NCI-H2227 (cell line): Measurements from ENCODE around the gene ASTN2.

Source experiments
- DNase-seq: peaks from one replicate; lab custom pipeline; 2025; ENCODE audit not compliant: unreplicated experiment; lab: John Stamatoyannopoulos, UW

Gene ASTN2

DNA sequence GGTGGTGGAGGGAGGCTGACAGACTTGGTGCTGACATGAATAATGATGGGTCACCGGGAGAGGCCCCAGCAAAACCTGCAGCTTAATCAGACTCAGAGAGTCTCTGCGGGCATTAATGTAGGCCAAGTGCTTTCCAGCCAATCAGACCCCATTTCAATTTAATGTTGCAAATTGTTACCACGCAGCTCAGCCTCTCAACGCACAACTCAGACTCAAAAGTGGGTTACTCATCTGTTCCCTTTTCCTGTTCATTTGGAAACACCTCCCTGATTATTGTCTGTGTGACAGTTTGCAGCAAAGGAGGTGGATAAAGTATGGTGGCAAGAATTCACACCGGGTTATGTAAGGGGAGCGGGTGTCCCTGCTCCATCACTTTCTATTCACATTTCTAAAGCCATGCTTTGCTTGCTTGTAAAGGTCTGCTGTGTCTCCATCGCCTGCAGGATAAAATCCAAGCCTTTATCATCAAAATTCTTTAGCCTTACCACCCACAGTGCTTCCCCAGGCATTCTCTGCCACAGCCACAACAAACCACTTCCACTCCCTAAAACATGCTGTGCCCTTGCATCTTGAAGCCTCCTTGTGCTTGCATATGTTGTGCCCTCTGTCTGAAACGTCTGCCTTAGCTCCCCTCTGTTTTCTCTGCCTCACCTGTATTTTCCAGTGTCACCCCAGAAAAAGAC lies 156.5 kb downstream of the ASTN2 start:
- peak; percentile 48 for DNase-seq

DNA sequence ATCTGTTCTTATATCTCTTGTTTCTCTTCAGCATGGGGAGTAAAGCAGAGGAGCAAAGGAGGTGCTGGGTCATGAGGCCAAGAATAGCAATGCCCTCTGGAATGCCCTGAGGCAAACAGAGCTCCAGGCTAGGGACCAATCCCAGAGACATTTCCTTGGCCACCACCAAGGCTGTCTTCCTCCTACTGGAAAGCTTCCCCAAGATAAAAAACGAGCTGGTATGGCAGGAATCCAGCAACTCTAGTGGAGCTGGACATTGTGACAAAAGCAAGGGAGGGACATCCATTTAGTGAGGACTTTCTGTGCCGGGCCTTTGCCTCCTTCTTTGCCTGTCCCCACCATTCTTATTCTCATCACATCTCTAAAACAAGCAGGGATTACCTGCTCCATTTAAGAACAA lies 161.6 kb downstream of the ASTN2 start:
- DNase-seq, result no peak

DNA sequence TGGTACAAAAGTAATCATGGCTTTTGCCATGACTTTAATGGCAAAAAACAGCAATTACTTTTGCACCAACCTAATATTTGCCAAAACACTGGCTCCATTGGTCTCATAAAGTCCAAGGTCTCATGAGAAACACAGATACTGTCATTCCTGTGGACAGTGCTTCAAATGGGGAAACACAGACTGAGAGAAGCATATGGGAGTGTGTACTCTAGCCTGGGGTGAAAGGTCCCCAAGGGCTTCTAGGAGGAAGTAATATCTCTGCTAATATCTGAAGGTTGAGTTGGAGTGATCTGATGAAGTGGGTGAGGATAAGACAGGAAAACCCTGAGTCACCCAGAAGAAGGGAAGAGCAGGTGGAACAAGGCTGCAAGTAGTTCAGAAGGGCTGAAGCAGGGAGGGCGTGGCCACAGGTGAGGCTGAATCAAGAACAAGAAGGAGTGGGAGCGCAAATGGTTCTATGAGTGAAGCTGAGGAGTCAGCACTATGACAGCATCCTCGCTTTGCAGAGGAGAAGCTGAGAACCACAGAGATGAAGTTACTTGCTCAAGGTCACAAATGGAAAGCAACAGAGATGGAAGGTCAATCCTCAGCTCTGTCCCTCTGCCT lies 164.1 kb downstream of the ASTN2 start:
- no peak for DNase-seq

DNA sequence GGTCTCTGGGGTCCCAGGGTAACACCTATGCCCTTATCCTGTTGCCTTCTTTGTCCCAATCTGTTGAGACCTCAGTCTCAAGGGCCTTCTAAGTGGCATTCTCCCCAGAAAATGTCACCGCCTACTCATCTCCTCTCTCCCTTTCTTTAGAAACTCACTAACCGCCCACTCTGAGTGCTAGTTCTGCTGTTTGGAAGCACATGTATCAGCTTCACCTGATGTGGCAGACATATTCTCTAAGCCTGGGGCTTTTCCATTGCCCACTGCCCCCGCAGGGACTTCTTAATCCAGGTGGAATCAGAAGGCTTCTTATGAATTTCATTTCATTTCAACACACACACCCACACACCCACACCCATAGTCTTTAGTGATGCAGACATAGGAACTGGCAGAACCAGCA lies 165.1 kb downstream of the ASTN2 start:
- DNase-seq, result no peak

DNA sequence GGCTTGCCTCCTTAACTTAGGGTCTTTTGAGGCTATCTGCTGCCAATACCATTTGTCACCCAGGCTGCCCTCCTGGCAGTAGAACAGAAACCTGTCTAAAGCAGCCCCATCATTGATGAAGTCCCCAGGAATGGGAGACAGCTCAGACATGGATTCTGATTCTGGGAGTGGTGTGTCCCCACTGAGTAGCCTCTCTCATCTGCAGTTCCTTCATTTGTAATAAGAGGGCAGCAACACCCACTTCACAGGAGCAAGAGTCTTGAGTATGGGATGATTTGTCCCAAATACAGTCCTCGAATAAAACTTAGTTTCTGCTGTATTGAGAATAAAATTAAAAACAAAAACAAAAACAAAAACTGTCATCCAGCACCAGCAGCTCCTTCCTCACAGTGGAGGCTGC lies 167.6 kb downstream of the ASTN2 start:
- DNase-seq, result peak; percentile 23

DNA sequence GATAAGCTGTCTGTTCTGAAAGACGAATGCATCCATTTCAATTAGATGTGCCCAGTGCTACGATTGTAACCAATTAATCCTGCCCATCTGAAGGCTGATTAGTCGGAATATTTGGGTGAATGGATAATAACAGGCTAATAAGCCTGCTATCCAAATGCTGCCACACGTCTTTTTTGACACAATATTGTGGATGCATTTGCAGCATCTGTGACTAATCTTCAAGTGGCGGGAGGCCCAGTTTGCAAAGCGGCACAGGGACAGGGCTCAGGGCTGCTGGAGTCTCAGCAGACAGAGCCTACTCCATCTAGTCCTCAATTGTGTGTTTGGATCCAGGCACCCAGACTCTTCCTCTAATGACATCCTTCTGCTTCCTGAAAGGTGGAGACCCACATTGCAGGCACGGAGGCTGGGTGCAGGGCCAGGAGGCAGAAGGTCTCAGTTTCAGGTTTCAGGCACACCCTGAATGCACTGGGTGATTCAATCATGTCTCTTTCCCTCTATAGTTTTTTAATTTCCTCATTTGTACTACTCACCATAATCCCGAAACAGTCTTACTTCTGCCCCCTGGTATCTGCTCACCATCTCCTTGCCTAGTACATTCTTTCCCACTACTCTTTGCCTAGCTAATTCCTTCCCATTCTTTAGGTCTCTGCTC lies 169.6 kb downstream of the ASTN2 start:
- no peak for DNase-seq

DNA sequence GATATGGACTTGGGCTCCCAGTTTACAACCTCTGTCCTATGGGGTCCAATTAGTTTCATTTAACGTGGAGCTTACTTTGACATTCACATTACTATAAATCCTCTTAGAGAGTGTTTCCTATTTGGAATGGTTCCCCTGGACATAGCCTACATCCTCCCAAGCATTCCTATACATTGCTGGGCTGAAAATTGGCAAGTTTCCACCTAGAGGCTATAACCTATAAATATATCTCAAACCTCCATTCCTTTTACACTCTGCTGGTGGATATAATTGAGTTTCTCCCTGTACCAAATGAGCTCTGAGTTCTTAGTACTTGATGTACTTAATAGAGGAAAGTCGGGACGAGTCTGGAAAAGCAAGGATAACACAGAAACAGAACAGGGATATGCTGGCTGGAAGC lies 172.8 kb downstream of the ASTN2 start:
- DNase-seq, result no peak

DNA sequence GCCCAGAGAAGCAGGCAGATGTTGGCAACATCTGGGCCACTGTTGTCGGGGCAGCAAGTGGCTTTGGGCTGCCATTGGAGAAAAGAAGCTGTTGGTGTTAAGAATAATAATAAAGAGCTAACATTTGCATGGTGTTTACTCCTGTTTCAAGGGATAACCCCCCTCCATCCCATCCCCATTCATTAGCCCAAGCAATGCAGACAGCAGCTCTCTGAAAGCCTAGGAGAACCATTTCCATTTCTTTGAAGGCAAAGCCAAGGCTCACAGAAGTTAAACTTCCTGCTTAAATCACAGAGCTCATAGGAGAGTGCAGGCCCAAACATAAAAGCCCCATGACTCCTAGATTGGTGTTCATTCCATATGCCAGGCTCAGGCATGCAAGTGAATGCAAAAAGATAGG lies 175.4 kb downstream of the ASTN2 start:
- no peak for DNase-seq

DNA sequence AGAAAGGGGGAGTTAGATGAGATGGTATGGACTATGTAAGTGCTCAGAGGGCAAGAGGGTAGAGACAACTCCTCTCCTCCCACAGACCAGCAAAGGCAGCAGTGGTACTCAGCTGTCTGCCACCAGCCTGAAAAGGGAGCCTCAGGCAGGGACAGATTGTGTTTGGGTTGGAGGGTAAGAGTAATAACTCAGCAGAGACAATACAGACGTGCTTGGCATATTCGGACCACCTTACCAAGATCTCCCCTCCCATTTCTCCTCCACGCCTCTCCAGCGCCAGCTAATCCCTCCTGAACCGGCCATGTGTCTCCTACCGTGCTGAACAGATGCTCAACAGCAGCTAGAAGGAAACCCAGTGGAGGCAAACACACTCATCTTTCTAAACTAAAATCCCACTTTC lies 180.8 kb downstream of the ASTN2 start:
- peak; percentile 3 for DNase-seq

DNA sequence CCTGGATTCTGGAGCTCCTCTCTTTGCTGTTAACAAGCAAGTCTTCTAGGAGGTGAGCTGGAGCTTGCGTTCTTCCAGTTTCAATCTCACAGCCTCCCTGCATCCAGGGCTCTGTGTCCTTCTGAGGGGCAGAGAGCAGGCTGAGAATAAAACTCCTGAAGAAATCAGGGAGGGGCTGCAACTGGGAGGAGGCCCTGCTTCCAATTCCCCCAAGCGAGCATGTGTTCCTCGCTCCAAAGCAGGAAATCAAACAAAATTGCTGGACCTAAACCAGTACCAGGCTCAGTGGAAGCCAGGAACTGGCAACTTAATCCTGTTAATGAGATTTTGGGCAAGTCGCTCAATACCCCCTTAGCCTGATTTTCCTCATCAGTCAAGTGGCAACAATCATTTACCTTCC lies 181.8 kb downstream of the ASTN2 start:
- DNase-seq, result no peak

DNA sequence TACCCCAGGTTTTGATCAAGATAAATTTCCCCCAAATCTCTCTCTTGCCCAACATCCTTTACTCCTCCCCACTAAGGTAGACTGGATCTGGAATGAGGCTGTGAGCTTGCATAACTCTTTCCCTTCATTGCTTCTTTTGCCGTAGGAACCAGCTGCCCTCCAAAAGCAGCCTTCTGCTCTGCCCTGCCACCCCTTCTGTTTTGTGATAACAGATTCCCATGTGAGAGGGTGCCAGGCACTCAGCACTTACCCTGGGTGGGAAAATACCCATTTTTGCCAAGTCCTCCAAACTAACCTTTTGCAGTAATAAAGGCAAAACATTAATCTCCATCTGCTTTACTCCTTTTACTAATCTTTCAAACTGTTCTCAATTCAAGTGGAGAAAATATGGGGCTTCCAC lies 182.6 kb downstream of the ASTN2 start:
- no peak for DNase-seq

DNA sequence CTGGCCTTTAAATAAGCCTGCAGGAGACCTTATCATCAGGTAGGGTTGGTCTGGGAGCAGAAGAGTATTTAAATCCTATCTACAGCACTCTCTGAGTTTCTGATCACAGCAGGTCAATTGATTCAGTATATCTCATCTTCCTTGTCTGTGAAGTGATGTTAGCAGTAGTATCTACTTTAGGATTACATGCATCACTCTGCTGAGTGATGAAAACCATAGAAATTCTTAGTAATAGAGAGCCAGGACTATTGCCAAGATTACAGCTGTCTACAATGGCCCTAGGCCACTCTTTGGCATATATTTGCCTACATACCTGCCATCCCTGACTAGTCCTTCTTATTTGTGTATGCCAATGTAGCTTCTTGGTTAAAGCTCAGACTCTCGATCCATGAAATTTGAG lies 183.8 kb downstream of the ASTN2 start:
- DNase-seq, result no peak

DNA sequence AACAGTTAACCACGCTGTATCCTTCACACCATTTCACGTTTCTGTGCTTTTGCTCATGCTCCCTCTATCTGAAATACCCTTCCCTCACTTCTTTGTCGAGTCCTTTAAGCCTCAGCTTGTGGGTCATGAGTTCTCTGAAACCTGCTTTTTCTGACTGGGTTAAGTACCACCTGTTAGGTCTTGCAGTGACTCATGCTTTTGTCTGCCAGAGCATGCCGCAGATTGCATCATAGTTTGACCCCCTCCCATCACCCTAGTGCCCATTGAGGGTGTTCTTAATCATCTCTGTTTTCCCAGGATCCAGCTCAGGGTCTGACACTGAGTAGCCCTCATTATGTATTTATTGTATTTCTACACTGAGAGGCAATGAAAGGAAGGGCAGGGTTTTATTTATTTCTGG lies 190.2 kb downstream of the ASTN2 start:
- peak; percentile 50 for DNase-seq

DNA sequence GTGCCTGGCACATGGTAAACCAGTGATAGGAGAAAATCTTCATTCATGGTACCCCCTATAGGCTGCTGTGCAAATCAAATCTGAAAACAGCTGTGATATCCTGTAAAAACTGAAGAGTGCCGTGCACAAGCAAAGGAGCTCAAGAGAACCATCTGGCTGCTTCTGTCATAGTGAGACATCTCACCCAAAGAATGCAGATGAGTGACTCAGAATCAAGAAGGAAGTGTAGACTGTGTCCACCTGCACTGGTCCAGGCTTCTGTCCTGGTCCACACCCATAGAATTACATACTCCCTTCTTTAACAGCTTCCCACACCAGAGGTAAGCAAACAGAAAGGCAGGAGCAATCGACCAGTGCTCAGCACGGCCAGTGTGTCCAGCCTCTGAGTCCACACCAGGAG lies 195.9 kb downstream of the ASTN2 start:
- DNase-seq, result no peak

DNA sequence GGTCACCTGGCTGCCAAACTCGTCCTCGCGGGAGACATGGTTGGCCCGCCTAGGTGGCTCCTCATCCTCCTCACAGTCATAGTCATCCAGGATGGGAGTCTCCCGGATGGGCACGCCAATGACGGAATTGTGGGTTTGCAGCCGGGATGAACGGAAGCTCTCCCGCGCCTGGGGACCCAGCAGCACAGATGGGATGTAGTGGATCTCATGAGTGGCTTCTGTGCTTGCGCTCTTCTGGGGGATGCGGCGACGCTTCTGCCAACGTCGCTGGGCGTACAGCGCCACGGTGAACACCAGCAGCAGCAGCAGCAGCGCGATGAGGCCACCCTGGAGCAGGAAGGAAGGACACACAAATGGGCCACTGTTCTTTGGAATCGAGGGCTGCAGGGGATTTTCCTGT lies 200.4 kb downstream of the ASTN2 start:
- no peak for DNase-seq

DNA sequence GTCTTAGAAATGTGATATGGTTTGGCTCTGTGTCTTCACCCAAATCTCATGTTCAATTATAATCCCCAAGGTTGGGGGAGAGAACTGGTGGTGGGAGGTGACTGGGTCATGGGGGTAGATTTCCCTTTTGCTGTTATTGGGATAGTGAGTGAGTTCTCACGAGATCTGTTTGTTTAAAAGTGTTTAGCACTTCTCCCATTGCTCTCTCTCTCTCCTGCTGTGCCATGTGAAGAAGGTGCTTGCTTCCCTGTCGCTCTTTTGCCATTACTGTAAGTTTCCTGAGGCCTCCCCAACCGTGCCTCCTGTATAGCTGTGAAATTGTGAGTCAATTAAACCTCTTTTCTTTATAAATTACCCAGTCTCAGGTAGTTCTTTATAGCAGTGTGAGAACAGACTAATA lies 203.6 kb downstream of the ASTN2 start:
- DNase-seq, result no peak

DNA sequence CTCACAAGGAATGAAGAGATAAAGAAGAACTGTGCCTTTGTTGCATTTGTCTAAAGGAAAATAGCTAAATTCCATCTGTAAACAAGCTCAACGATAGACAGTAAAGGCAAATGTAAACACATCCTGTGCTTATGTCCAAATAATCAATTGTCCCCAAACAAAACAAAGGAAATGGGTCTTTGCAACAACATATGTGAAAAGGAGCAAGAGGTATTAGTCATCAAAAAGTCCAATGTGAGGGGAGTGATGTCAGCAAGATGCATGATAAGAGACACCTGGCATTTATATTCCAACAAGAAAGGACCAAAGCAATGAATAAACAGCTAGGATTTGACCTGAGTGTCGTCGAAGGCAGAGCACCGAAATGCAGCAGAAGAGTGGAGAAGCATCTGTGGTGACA lies 209.1 kb downstream of the ASTN2 start:
- DNase-seq, result no peak

DNA sequence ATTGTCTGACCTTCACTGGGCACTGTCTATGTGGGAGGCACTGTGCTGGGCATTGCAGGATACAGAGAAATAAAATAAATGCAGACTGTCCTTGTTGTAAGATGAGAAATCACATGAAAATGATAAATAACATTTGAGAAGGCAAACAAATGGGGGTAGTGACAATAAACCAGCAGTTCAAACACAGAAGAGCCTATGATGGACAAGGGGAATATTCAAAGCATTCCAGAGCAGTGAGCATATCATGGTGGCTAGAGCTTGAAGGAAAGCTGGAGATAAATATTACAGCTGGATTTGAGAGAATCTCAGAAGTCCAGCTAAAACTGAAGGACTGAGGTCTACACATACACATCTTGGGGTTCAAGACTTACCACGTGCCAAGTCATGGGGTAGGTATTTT lies 209.9 kb downstream of the ASTN2 start:
- DNase-seq, result no peak

DNA sequence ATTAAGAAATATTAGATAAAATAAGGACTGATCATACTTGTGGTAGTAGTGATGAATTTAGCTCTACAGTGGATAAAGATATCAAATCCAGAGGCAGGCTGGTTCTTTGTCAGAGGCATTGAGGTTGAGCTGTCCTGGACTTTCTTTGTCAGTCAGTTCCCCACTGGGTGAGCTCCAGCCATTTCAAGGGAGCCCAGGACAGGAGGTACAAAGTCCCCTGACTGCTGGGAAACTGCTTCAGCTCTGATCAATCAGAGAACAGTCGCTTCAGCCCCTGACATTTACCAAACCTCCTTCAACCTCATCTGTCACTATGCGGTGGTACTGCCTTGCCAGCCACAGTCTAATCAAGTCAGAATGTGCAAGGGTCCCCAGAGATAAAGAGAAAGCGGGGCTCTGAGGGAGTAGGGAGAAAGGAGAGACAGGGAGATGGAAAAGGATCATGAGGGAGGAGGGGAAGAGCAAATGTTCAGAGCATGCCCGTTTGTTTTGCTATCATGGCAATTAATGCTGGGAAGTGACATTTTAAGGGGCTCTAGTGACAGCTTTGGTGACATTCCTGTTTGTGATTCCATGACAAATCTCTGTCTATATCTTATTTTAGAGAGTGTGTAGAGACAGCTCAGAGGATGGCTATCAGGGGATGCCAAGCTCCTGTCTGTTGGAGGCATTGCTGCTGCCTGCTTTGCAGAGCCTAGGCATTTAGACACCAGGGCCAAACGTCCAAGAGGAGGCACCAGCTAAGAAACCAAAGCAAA lies 223.2 kb downstream of the ASTN2 start:
- no peak for DNase-seq

DNA sequence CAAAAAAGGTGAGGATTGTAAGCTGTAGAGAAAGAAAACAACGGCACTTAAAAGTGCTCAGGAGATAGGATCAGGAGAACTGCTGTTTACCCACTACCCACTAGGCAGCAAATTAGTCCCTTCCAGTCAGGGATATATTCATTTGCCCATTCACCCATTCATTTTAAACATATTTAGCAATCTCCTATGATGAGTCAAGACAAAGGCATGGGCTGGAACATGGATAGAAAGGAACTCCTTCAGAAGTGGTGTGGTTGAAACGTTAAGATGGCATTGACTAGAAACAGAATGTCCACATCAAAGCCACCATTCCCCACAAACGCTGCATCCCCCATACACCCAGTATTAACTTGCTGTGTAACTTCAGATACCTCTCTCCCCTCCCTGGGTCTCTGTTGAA lies 225.7 kb downstream of the ASTN2 start:
- DNase-seq, result no peak

DNA sequence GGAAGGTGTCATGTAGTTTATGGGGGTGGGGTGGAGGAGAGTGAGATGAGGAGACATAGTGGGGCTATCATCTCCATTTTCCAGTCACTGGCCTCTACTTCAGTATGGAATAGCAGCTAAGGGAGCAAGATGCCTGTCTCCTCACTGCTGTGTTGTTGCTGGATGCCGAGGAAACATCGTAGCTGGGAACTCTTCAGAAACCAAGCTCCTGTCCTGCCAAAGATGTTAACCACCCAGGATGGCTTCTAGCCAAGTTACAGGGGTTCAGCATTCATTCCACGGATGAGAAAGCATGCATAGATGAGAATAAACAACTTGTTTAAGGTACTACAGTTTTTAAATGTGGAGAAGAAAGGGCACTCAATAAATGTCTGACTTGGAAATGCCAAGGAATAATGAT lies 226.5 kb downstream of the ASTN2 start:
- no peak for DNase-seq

DNA sequence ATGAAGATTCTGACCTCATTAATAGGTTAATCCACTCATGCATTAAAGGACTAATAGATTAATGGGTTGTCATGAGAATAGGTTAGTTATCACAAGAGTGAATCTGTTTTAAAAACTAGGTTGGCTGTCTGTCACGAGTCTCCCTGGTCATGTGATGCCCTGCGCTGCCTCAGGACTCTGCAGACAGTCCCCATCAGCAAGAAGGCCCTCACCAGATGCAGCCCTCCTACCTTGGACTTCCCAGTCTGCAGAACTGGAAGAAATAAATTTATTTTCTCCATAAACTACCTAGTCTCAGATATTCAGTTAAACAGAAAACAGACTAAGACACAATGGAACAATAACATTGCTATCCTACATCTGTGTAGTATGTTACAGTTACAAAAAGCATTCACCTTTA lies 227.4 kb downstream of the ASTN2 start:
- DNase-seq, result no peak
